Epithelial cell of esophagus (primary cell): ENCODE data around the gene NEDD4L.
"Not testable (repeated sequence)": the region's sequence is repeated elsewhere in the genome, so short reads cannot be mapped to it uniquely, and the experiment has no call there.

Experiments used
- DNase-seq: peaks from one replicate; pipeline ENCODE4 v3.0.0; 2010; ENCODE audit warnings: low read depth
- H3K4me3 ChIP-seq: 2 replicates; pipeline ENCODE4 v1.5.1; 2011; ENCODE audit warnings: mild to moderate bottlenecking, low read length, control low read depth
- CTCF ChIP-seq: IDR thresholded peaks from 2 replicates; pipeline ENCODE4 v1.5.1; 2011; ENCODE audit warnings: low read depth, mild to moderate bottlenecking, low read length, control low read depth, inconsistent platforms; ENCODE audit not compliant: insufficient read depth; ENCODE audit errors: missing control alignments

NEDD4L gene

GRCh38 chr18:58276789-58277739, 233.0 kb downstream of the NEDD4L start:
- H3K4me3 ChIP-seq, result no peak overlapping the region
- no peak for TF ChIP-seq CTCF
- peak; percentile 72 for DNase-seq

GRCh38 chr18:58279504-58280175, 235.6 kb downstream of the NEDD4L start:
- H3K4me3 ChIP-seq, result no peak overlapping the region
- peak; percentile 41 for DNase-seq
- TF ChIP-seq CTCF, result no peak

GRCh38 chr18:58280191-58280590, 236.2 kb downstream of the NEDD4L start:
- no peak overlapping the region for H3K4me3 ChIP-seq
- no peak for DNase-seq
- TF ChIP-seq CTCF, result no peak

GRCh38 chr18:58282872-58283271, 238.8 kb downstream of the NEDD4L start:
- DNase-seq, H3K4me3 ChIP-seq: not testable (repeated sequence)

- TF ChIP-seq CTCF, result no peak
- DNase-seq, result no peak
- H3K4me3 ChIP-seq, result no peak overlapping the region
These were observed 240.8 kb downstream of the NEDD4L start for GRCh38 chr18:58284699-58285448.

GRCh38 chr18:58285449-58286130, 241.6 kb downstream of the NEDD4L start:
- DNase-seq, result no peak
- no peak for TF ChIP-seq CTCF
- H3K4me3 ChIP-seq, result no peak overlapping the region
